HEK293 (cell line): ENCODE results near the gene OTOP3.
A peak's percentile ranks its signal among the peaks of the same experiment; 100 is the strongest.

Experiments used
- GFI1B ChIP-seq: fragments of 450-650 bp; formaldehyde crosslinking; IDR thresholded peaks from 2 replicates; pipeline ENCODE4 v1.5.1; 2016; ENCODE audit warnings: missing biosample characterization, missing genetic modification characterization
- GLIS1 ChIP-seq: fragments of 450-650 bp; formaldehyde crosslinking; IDR thresholded peaks from 2 replicates; pipeline ENCODE4 v1.5.1; 2016; ENCODE audit warnings: missing biosample characterization, missing genetic modification characterization
- YY1 ChIP-seq: fragments of 450-650 bp; formaldehyde crosslinking; IDR thresholded peaks from 2 replicates; pipeline ENCODE4 v1.5.1; 2018; ENCODE audit warnings: missing biosample characterization, missing genetic modification characterization
- ZFHX2 ChIP-seq: fragments of 450-650 bp; formaldehyde crosslinking; conservative IDR thresholded peaks from 2 replicates; pipeline ENCODE4 v1.5.1; 2016; ENCODE audit warnings: missing biosample characterization, missing genetic modification characterization
- ZFP37 ChIP-seq: fragments of 450-650 bp; formaldehyde crosslinking; IDR thresholded peaks from 2 replicates; pipeline ENCODE4 v1.5.1; 2016; ENCODE audit warnings: missing biosample characterization, missing genetic modification characterization
- ZNF121 ChIP-seq: fragments of 450-650 bp; formaldehyde crosslinking; IDR thresholded peaks from 2 replicates; pipeline ENCODE4 v1.5.1; 2016; ENCODE audit warnings: missing biosample characterization, missing genetic modification characterization
- ZNF155 ChIP-seq: fragments of 450-650 bp; formaldehyde crosslinking; IDR thresholded peaks from 2 replicates; pipeline ENCODE4 v1.5.1; 2016; ENCODE audit warnings: missing biosample characterization, missing genetic modification characterization
- ZNF184 ChIP-seq: fragments of 450-650 bp; IDR thresholded peaks from 2 replicates; pipeline ENCODE4 v1.5.1; 2018; ENCODE audit warnings: missing biosample characterization, mild to moderate bottlenecking, missing genetic modification characterization
- ZNF221 ChIP-seq: fragments of 450-650 bp; formaldehyde crosslinking; IDR thresholded peaks from 2 replicates; pipeline ENCODE4 v1.5.1; 2017; ENCODE audit warnings: missing biosample characterization, missing genetic modification characterization, borderline replicate concordance
- ZNF239 ChIP-seq: fragments of 450-650 bp; formaldehyde crosslinking; IDR thresholded peaks from 2 replicates; pipeline ENCODE4 v1.5.1; 2016; ENCODE audit warnings: missing biosample characterization, missing genetic modification characterization
- ZNF324 ChIP-seq: fragments of 450-650 bp; formaldehyde crosslinking; IDR thresholded peaks from 2 replicates; pipeline ENCODE4 v1.5.1; 2016; ENCODE audit warnings: missing biosample characterization, missing genetic modification characterization
- ZNF341 ChIP-seq: fragments of 450-650 bp; formaldehyde crosslinking; IDR thresholded peaks from 2 replicates; pipeline ENCODE4; 2016; ENCODE audit warnings: low read depth, missing biosample characterization, missing genetic modification characterization
- ZNF354C ChIP-seq: fragments of 450-650 bp; formaldehyde crosslinking; IDR thresholded peaks from 2 replicates; pipeline ENCODE4 v1.5.1; 2016; ENCODE audit warnings: missing biosample characterization, missing genetic modification characterization, low read depth, borderline replicate concordance
- ZNF366 ChIP-seq: fragments of 450-650 bp; formaldehyde crosslinking; conservative IDR thresholded peaks from 2 replicates; pipeline ENCODE4 v1.5.1; 2016; ENCODE audit warnings: missing biosample characterization, missing genetic modification characterization
- ZNF391 ChIP-seq: fragments of 450-650 bp; formaldehyde crosslinking; IDR thresholded peaks from 2 replicates; pipeline ENCODE4 v1.5.1; 2016; ENCODE audit warnings: low read depth, missing biosample characterization, missing genetic modification characterization, borderline replicate concordance
- ZNF394 ChIP-seq: fragments of 450-650 bp; formaldehyde crosslinking; IDR thresholded peaks from 2 replicates; pipeline ENCODE4 v1.5.1; 2016; ENCODE audit warnings: missing biosample characterization, missing genetic modification characterization, mild to moderate bottlenecking, moderate library complexity, borderline replicate concordance
- ZNF423 ChIP-seq: fragments of 450-650 bp; formaldehyde crosslinking; IDR thresholded peaks from 2 replicates; pipeline ENCODE4 v1.5.1; 2016; ENCODE audit warnings: missing biosample characterization, missing genetic modification characterization
- ZNF48 ChIP-seq: fragments of 450-650 bp; formaldehyde crosslinking; IDR thresholded peaks from 2 replicates; pipeline ENCODE4 v1.5.1; 2016; ENCODE audit warnings: missing biosample characterization, missing genetic modification characterization
- ZNF530 ChIP-seq: fragments of 450-650 bp; formaldehyde crosslinking; IDR thresholded peaks from 2 replicates; pipeline ENCODE4 v1.5.1; 2016; ENCODE audit warnings: low read depth, missing biosample characterization, missing genetic modification characterization
- ZNF660 ChIP-seq: fragments of 450-650 bp; IDR thresholded peaks from 2 replicates; pipeline ENCODE4 v1.5.1; 2018; ENCODE audit warnings: missing biosample characterization, mild to moderate bottlenecking, missing genetic modification characterization
- ZNF707 ChIP-seq: fragments of 450-650 bp; formaldehyde crosslinking; IDR thresholded peaks from 2 replicates; pipeline ENCODE4 v1.5.1; 2016; ENCODE audit warnings: missing biosample characterization, missing genetic modification characterization
- ZNF747 ChIP-seq: fragments of 450-650 bp; formaldehyde crosslinking; IDR thresholded peaks from 2 replicates; pipeline ENCODE4 v1.5.1; 2016; ENCODE audit warnings: missing biosample characterization, missing genetic modification characterization
- ZNF830 ChIP-seq: fragments of 450-650 bp; IDR thresholded peaks from 2 replicates; pipeline ENCODE4 v1.5.0; 2018; ENCODE audit warnings: missing biosample characterization, missing genetic modification characterization, low read depth, mild to moderate bottlenecking, moderate library complexity
- ZSCAN30 ChIP-seq: fragments of 450-650 bp; IDR thresholded peaks from 2 replicates; pipeline ENCODE4 v1.5.1; 2018; ENCODE audit warnings: missing biosample characterization, mild to moderate bottlenecking, missing genetic modification characterization, moderate library complexity
- TF ChIP-seq, protein P1 (sequence below): fragments of 450-650 bp; formaldehyde crosslinking; IDR thresholded peaks from 2 replicates; pipeline ENCODE4 v1.5.1; 2016; ENCODE audit warnings: missing biosample characterization, missing genetic modification characterization, borderline replicate concordance
- TF ChIP-seq, protein P2 (sequence below): fragments of 450-650 bp; formaldehyde crosslinking; IDR thresholded peaks from 2 replicates; pipeline ENCODE4 v1.5.1; 2016; ENCODE audit warnings: missing biosample characterization, missing genetic modification characterization, borderline replicate concordance
- TF ChIP-seq, protein P3 (sequence below): fragments of 450-650 bp; formaldehyde crosslinking; IDR thresholded peaks from 2 replicates; pipeline ENCODE4 v1.5.1; 2016; ENCODE audit warnings: missing biosample characterization, missing genetic modification characterization
- TF ChIP-seq, protein P4 (sequence below): fragments of 450-650 bp; formaldehyde crosslinking; IDR thresholded peaks from 2 replicates; pipeline ENCODE4 v1.5.1; 2016; ENCODE audit warnings: missing biosample characterization, missing genetic modification characterization
- TF ChIP-seq, protein P5 (sequence below): fragments of 450-650 bp; formaldehyde crosslinking; IDR thresholded peaks from 2 replicates; pipeline ENCODE4 v1.5.1; 2017; ENCODE audit warnings: missing biosample characterization, missing genetic modification characterization

OTOP3 gene

DNA sequence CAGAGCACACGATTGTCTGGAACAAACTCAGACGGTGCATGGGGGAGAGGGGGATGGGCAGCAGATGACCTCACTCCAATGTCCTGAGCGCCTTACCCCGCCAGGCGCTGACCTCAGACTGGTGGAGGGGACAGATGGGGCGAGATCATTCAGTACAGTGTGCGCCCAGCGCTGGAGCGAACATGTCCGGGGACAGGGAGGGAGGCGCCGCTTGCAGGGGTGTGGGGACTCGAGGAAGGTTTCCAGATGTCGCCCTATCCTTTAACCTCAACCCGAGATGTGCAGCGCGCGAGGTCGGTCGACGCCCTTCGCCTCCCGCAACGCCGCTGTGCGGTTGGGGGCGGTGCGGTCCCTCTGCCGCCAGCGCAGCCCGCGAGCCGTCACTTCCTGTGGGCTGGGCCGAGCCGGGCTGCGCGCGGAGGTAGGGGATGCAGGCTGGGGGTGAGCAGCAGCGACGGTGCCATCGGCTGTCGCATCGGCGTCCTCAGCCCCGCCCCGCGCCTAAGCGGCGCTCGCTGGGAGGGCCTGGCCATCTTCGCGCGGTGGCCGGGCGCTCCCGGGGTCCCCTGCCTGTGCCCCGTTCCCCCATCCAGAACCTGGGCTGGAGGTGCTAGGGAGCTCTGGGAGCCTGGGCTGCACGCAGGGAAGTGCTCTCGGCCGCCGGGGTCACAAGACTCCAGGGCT, 46.4 kb downstream of the OTOP3 start (continued):
- TF ChIP-seq, protein P1, sequence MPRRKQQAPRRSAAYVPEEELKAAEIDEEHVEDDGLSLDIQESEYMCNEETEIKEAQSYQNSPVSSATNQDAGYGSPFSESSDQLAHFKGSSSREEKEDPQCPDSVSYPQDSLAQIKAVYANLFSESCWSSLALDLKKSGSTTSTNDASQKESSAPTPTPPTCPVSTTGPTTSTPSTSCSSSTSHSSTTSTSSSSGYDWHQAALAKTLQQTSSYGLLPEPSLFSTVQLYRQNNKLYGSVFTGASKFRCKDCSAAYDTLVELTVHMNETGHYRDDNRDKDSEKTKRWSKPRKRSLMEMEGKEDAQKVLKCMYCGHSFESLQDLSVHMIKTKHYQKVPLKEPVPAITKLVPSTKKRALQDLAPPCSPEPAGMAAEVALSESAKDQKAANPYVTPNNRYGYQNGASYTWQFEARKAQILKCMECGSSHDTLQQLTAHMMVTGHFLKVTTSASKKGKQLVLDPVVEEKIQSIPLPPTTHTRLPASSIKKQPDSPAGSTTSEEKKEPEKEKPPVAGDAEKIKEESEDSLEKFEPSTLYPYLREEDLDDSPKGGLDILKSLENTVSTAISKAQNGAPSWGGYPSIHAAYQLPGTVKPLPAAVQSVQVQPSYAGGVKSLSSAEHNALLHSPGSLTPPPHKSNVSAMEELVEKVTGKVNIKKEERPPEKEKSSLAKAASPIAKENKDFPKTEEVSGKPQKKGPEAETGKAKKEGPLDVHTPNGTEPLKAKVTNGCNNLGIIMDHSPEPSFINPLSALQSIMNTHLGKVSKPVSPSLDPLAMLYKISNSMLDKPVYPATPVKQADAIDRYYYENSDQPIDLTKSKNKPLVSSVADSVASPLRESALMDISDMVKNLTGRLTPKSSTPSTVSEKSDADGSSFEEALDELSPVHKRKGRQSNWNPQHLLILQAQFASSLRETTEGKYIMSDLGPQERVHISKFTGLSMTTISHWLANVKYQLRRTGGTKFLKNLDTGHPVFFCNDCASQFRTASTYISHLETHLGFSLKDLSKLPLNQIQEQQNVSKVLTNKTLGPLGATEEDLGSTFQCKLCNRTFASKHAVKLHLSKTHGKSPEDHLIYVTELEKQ, result peak; percentile 56; the same call in 1 of the 2 replicates
- TF ChIP-seq YY1 (tag by site-specific recombination), result no peak
- peak; percentile 37; the same call in 1 of the 2 replicates for TF ChIP-seq ZNF660 (tag by site-specific recombination)
- peak; percentile 54; the same call in 1 of the 2 replicates for TF ChIP-seq ZNF394
- TF ChIP-seq, protein P2, sequence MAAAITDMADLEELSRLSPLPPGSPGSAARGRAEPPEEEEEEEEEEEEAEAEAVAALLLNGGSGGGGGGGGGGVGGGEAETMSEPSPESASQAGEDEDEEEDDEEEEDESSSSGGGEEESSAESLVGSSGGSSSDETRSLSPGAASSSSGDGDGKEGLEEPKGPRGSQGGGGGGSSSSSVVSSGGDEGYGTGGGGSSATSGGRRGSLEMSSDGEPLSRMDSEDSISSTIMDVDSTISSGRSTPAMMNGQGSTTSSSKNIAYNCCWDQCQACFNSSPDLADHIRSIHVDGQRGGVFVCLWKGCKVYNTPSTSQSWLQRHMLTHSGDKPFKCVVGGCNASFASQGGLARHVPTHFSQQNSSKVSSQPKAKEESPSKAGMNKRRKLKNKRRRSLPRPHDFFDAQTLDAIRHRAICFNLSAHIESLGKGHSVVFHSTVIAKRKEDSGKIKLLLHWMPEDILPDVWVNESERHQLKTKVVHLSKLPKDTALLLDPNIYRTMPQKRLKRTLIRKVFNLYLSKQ (tag by site-specific recombination), result no peak
- TF ChIP-seq ZNF366 (tag by site-specific recombination), result peak; percentile 49
- TF ChIP-seq ZNF184 (tag by site-specific recombination), result no peak
- TF ChIP-seq ZNF707, result no peak
- 0 out of 2 replicates have a peak, but pooled peaks have one; percentile 44 for TF ChIP-seq ZNF391 (tag by site-specific recombination)
- TF ChIP-seq ZSCAN30 (tag by site-specific recombination), result peak; percentile 40; the same call in 1 of the 2 replicates
- no peak for TF ChIP-seq ZNF354C (tag by site-specific recombination)
- TF ChIP-seq ZNF239, result no peak
- no peak for TF ChIP-seq ZNF423 (tag by site-specific recombination)
- TF ChIP-seq, protein P3, sequence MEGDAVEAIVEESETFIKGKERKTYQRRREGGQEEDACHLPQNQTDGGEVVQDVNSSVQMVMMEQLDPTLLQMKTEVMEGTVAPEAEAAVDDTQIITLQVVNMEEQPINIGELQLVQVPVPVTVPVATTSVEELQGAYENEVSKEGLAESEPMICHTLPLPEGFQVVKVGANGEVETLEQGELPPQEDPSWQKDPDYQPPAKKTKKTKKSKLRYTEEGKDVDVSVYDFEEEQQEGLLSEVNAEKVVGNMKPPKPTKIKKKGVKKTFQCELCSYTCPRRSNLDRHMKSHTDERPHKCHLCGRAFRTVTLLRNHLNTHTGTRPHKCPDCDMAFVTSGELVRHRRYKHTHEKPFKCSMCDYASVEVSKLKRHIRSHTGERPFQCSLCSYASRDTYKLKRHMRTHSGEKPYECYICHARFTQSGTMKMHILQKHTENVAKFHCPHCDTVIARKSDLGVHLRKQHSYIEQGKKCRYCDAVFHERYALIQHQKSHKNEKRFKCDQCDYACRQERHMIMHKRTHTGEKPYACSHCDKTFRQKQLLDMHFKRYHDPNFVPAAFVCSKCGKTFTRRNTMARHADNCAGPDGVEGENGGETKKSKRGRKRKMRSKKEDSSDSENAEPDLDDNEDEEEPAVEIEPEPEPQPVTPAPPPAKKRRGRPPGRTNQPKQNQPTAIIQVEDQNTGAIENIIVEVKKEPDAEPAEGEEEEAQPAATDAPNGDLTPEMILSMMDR (tag by site-specific recombination), result peak; percentile 80; the same call in 1 of the 2 replicates
- no peak for TF ChIP-seq ZNF830 (tag by site-specific recombination)
- TF ChIP-seq GFI1B (tag by site-specific recombination), result no peak
- peak; percentile 94 for TF ChIP-seq ZFP37
- TF ChIP-seq ZNF324 (tag by site-specific recombination), result peak; percentile 86
- TF ChIP-seq ZNF48, result no peak
- peak; percentile 98 for TF ChIP-seq GLIS1 (tag by site-specific recombination)
- peak; percentile 75 for TF ChIP-seq ZFHX2
- no peak for TF ChIP-seq ZNF155 (tag by site-specific recombination)
- TF ChIP-seq ZNF747 (tag by site-specific recombination), result no peak
- no peak for TF ChIP-seq ZNF121 (tag by site-specific recombination)
- peak; percentile 75 for TF ChIP-seq ZNF341 (tag by site-specific recombination)
- TF ChIP-seq, protein P4, sequence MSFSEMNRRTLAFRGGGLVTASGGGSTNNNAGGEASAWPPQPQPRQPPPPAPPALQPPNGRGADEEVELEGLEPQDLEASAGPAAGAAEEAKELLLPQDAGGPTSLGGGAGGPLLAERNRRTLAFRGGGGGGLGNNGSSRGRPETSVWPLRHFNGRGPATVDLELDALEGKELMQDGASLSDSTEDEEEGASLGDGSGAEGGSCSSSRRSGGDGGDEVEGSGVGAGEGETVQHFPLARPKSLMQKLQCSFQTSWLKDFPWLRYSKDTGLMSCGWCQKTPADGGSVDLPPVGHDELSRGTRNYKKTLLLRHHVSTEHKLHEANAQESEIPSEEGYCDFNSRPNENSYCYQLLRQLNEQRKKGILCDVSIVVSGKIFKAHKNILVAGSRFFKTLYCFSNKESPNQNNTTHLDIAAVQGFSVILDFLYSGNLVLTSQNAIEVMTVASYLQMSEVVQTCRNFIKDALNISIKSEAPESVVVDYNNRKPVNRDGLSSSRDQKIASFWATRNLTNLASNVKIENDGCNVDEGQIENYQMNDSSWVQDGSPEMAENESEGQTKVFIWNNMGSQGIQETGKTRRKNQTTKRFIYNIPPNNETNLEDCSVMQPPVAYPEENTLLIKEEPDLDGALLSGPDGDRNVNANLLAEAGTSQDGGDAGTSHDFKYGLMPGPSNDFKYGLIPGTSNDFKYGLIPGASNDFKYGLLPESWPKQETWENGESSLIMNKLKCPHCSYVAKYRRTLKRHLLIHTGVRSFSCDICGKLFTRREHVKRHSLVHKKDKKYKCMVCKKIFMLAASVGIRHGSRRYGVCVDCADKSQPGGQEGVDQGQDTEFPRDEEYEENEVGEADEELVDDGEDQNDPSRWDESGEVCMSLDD (tag by site-specific recombination), result peak; percentile 49; the same call in 1 of the 2 replicates
- no peak for TF ChIP-seq ZNF221 (tag by site-specific recombination)
- TF ChIP-seq, protein P5, sequence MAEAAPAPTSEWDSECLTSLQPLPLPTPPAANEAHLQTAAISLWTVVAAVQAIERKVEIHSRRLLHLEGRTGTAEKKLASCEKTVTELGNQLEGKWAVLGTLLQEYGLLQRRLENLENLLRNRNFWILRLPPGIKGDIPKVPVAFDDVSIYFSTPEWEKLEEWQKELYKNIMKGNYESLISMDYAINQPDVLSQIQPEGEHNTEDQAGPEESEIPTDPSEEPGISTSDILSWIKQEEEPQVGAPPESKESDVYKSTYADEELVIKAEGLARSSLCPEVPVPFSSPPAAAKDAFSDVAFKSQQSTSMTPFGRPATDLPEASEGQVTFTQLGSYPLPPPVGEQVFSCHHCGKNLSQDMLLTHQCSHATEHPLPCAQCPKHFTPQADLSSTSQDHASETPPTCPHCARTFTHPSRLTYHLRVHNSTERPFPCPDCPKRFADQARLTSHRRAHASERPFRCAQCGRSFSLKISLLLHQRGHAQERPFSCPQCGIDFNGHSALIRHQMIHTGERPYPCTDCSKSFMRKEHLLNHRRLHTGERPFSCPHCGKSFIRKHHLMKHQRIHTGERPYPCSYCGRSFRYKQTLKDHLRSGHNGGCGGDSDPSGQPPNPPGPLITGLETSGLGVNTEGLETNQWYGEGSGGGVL, result peak; percentile 56; the same call in 1 of the 2 replicates
- TF ChIP-seq ZNF530, result no peak
